Esophagus squamous epithelium (tissue), 5 donors: ENCODE data around the gene FABP6. TPM values are rescaled to one million over a fixed set of nuclear protein-coding genes. Genes with fewer than 3 reads are reported as not detected.

Experiments
- DNase-seq: peaks from one replicate; lab custom pipeline; 2025; lab: John Stamatoyannopoulos, UW
- H3K27ac ChIP-seq, 4 donors: fragments of 200-600 bp; sonication (generic); one replicate each; pipeline ENCODE4 v1.5.1; 2016 to 2019; ENCODE audit warnings: mild to moderate bottlenecking in 1 of 4
- H3K27me3 ChIP-seq, 4 donors: fragments of 200-600 bp; sonication (generic); 1 replicate in 3 of 4; 2 replicates in 1 of 4; pipeline versions ENCODE4 v1.5.1 to v1.6.0; 2017 to 2021; ENCODE audit warnings: antibody characterized with exemption in 1 of 4
- H3K36me3 ChIP-seq, 3 donors: fragments of 200-600 bp; sonication (generic); one replicate each; pipeline ENCODE4 v1.5.1; 2016 to 2019
- H3K4me1 ChIP-seq, 3 donors: fragments of 200-600 bp; sonication (generic); one replicate each; pipeline ENCODE4 v1.5.1; 2017 to 2019
- H3K4me3 ChIP-seq, 4 donors: fragments of 200-600 bp; sonication (generic); 1 replicate in 3 of 4; 2 replicates in 1 of 4; pipeline ENCODE4 v1.5.1; 2016 to 2019; ENCODE audit warnings: mild to moderate bottlenecking in 2 of 4, moderate library complexity in 1 of 4
- H3K9me3 ChIP-seq, 3 donors: fragments of 200-600 bp; sonication (generic); one replicate each; pipeline ENCODE4 v1.5.1; 2016 to 2019
- CTCF ChIP-seq, 6 experiments: fragments of 450-650 bp in 4 of 6; fragments of 200-600 bp in 2 of 6; sonication (generic) in 2 of 6; IDR thresholded peaks; one replicate each; pipeline ENCODE4 v1.5.1; 2016 to 2019; ENCODE audit warnings: antibody characterized with exemption in 6 of 6, mild to moderate bottlenecking in 4 of 6, moderate library complexity in 4 of 6
- POLR2A ChIP-seq, 4 donors: fragments of 450-650 bp; IDR thresholded peaks; one replicate each; pipeline ENCODE4 v1.6.1; 2017; ENCODE audit warnings: antibody characterized with exemption in 4 of 4, mild to moderate bottlenecking in 4 of 4, moderate library complexity in 3 of 4
- WGBS, 2 donors: methylation state at CpG; one replicate each; pipeline ENCODE4 v1.1.5; 2018; 5-methylcytosine and 5-hydroxymethylcytosine counted together
- intact Hi-C: fragments of 100-400 bp; cut with DNase I; formaldehyde crosslinking; loops from one replicate; pipeline ENCODE4 v1.15.0; 2022
- total RNA-seq, 4 donors: library from RNA; depleted of rRNA; stranded (reverse); fragments of >200 nt; gene quantifications; one replicate each; pipeline ENCODE4 v1.1.0, GENCODE V29; 2016
- donor health status: DM: yes; HTN: yes; CAD: no.

FABP6 gene
- total RNA-seq, 4 donors from 2014 or later = 7.2 TPM; not detected in 3

DNA sequence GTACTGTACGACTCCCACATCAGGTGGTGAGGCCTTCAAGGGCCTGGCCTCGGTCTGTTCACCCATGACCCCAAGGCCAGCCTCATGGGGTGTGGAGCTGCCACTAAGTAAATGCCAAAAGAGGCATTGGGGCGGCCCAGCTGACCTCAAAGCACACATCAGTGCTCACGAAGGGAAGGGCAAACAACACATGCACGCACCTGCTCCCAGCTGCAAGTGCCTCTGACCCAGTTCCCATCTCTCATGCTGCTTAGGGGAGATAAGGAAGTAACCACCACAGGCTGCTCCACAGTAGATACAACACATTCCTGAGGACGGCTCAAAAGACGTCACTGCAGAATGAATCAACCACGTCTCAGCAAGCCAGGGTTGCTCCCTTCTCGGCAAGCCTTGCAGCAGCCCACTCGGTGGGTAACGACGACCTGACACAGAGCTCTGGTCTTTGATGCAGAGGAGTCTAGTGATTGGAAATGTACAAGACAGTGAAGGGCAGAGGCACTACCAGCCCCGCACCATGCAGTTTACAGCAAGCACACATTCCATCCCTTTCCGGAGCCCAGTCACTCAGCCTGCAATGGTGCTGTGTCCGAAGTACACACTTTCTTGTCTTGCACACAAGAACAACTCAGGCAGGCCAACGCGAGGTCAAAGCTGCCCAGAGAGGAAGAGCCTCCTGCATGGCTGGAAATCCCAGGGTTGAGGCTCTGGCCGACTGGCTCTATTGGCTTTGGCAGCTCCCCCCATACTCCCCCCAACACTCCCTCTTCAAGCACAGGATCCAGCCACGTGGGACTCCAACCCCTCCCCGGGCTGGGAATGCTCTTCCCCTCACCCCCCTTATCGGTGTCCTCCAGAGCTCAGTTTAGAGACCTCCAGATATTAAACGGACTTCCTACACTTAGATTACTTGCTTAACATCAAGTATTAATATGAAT is 31.8 kb downstream of the FABP6 start:
- Histone ChIP-seq H3K36me3 (no peaks in the 10 kb centered on the region), H3K27me3 (no peaks in the 10 kb centered on the region), H3K27ac (no peak overlapping the region), H3K9me3 (no peaks in the 10 kb centered on the region), H3K4me1 (peaks cover 0 to 9% (median 0%) of the 10 kb centered on the region in 3 donors), H3K4me3 (no peak overlapping the region)
- 59 to 79% methylated on average over 13 to 16 of the region's 22 CpGs for WGBS, 2 donors
- intact Hi-C loops = no loop called here
- DNase-seq = no peak
- TF ChIP-seq POLR2A (IDR thresholded peaks at IDR 0.05) = no peak
- no peak for TF ChIP-seq CTCF (IDR thresholded peaks at IDR 0.05)

DNA sequence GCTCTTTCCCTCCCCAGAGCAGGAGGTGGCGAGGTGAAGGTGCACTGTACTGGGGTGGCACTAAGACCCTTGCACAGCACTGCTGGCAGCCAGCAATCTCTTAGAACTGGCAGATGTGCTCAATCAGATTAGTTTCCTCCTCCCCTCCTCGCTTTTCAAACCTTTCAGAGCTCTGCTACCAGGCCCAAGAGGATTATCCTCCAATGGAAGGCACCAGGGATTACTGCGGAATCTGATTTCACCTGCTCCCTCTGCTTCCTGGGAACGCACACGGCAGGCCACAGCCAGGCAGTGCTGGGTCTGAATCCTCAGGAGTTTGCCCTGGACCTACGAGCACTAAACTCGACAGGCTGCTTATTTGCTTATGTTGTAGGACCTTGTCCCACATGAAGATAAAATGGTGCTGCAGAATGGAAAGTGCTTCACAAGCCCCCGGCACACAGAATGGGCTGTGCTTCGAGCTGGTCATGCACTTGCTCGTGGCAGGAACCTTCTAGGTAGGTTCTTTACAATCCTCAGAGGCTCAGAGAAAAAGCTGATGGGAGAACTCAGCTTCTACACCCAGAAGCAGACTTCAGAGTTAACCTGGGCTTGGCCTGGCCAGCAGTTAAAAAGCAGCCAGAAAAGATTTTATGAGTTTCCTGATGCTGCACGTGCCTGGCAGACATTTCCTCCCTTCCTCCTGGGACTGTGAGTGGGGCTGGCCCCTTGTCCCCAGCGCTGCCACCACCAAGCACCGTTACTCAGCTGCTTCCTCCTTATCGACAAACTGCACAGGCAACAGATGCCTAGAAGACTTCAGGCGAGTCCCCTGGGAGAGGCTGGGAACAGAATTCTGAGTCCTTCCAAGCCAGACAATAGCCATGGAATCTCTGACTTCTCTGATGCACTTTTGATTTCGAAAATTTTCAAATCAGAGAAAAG is 33.1 kb downstream of the FABP6 start:
- Histone ChIP-seq H3K4me3 (no peak overlapping the region), H3K27ac (no peak overlapping the region), H3K27me3 (no peaks in the 10 kb centered on the region), H3K36me3 (no peaks in the 10 kb centered on the region), H3K9me3 (no peaks in the 10 kb centered on the region), H3K4me1 (peaks cover 0 to 9% (median 0%) of the 10 kb centered on the region in 3 donors)
- TF ChIP-seq POLR2A (IDR thresholded peaks at IDR 0.05) = no peak
- TF ChIP-seq CTCF (IDR thresholded peaks at IDR 0.05) = no peak
- WGBS, 2 donors = 70 to 71% methylated on average over 12 to 16 of the region's 16 CpGs
- DNase-seq = no peak
- intact Hi-C loops = no loop called here

DNA sequence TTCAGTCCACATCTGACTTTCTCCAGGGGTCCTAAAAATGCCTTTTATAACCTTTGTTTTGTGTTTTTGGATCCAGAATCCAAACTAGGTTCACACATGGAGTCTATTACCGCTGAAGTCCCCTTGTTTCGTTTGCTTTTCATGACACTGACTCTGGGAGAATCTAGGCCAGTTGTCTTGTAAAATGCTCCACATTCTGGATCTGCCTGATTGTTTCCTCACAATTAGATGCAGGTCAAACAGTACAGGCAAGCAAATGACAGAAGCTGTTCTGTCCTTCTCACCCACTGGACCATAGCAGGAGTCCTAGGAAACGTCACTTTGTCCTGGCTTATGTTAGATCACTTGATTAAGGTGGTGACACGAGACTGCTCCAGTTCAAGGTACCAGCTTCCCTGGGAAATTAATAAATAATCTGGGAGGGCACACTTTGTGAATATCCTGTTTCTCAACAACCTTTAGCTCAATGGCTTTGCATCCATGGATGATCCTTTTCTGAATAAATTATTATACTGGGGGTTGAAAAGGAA is 34.1 kb downstream of the FABP6 start:
- H3K4me3 ChIP-seq = no peak overlapping the region
- H3K27ac ChIP-seq = no peak overlapping the region
- H3K27me3 ChIP-seq = no peaks in the 10 kb centered on the region
- H3K36me3 ChIP-seq = no peaks in the 10 kb centered on the region
- H3K4me1 ChIP-seq = peaks cover 0 to 9% (median under 1%) of the 10 kb centered on the region in 3 donors
- intact Hi-C loops = no loop called here
- TF ChIP-seq POLR2A (IDR thresholded peaks at IDR 0.05) (no peak), CTCF (IDR thresholded peaks at IDR 0.05) (no peak)
- no peak for DNase-seq
- WGBS, 2 donors = 80 to 88% methylated on average over 4 of the region's 4 CpGs
- no peaks in the 10 kb centered on the region for H3K9me3 ChIP-seq

DNA sequence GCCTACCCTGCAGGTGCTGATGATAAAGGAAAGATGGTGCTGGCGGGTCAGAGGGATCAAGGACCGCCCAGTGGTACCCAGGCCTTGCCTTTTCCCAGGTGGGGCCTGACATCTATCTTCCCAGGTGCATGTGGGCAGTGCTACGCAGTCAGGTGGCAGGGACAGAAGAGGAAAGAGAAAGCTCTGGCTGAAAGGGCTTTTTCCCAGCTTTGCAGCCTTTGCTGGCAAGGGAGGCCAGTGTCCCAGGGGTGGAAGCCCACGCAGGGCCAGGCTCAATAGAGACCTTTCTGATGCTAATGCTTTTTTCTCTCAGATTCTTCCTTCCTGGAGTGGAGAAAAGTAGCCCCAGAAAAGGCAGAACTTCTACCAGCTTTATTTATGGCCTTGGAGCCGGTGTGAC is 36.7 kb downstream of the FABP6 start:
- H3K9me3 ChIP-seq = no peaks in the 10 kb centered on the region
- intact Hi-C loops = no loop called here
- peaks cover 12 to 36% (median 15%) of the 10 kb centered on the region in 3 donors for H3K4me1 ChIP-seq
- no peak overlapping the region for H3K27ac ChIP-seq
- whole genome bisulfite sequencing, 2 donors = 79 to 89% methylated on average over 4 to 5 of the region's 5 CpGs
- H3K36me3 ChIP-seq = no peaks in the 10 kb centered on the region
- H3K4me3 ChIP-seq = no peak overlapping the region
- H3K27me3 ChIP-seq = no peaks in the 10 kb centered on the region
- DNase-seq = no peak
- TF ChIP-seq POLR2A (IDR thresholded peaks at IDR 0.05) (no peak), CTCF (IDR thresholded peaks at IDR 0.05) (no peak)
